Fibroblast of mammary gland (primary cell): ENCODE results near the gene DNAJB13.

ENCODE experiments used
- DNase-seq: peaks from one replicate; pipeline ENCODE4 v3.0.0-alpha.2; 2010; ENCODE audit warnings: low read depth
- H3K4me3 ChIP-seq: 2 replicates; pipeline ENCODE4 v1.5.1; 2011; ENCODE audit warnings: low read depth, mild to moderate bottlenecking, low read length, moderate library complexity; ENCODE audit not compliant: control insufficient read depth
- CTCF ChIP-seq: conservative IDR thresholded peaks from 2 replicates; pipeline ENCODE4 v1.5.1; 2011; ENCODE audit warnings: low read depth, low read length, inconsistent platforms; ENCODE audit not compliant: control insufficient read depth, insufficient read depth

The DNAJB13 gene

GRCh38 chr11:74014880-74015279, 64.1 kb downstream of the DNAJB13 start:
- TF ChIP-seq CTCF, result no peak
- DNase-seq, result no peak
- H3K4me3 ChIP-seq, result no peak overlapping the region

GRCh38 chr11:74015919-74016684, 65.3 kb downstream of the DNAJB13 start:
- DNase-seq, result no peak
- no peak for TF ChIP-seq CTCF
- H3K4me3 ChIP-seq, result no peak overlapping the region

- no peak for DNase-seq
- H3K4me3 ChIP-seq, result no peak overlapping the region
- no peak for TF ChIP-seq CTCF
These were observed 66.8 kb downstream of the DNAJB13 start for GRCh38 chr11:74017631-74018030.

- no peak overlapping the region for H3K4me3 ChIP-seq
- peak; percentile 96 for DNase-seq
- TF ChIP-seq CTCF, result no peak
These were observed 67.6 kb downstream of the DNAJB13 start for GRCh38 chr11:74018331-74019005.

- no peak for TF ChIP-seq CTCF
- peak; percentile 15 for DNase-seq
- H3K4me3 ChIP-seq, result no peak overlapping the region
These were observed 68.4 kb downstream of the DNAJB13 start for GRCh38 chr11:74019104-74019738.

GRCh38 chr11:74019860-74020259, 69.0 kb downstream of the DNAJB13 start:
- no peak for TF ChIP-seq CTCF
- peak; percentile 37 for DNase-seq
- H3K4me3 ChIP-seq, result no peak overlapping the region
